ENCODE results near the gene KCNJ6. TPM values are rescaled to one million over a fixed set of nuclear protein-coding genes. Genes with fewer than 3 reads are reported as not detected.

Gene KCNJ6
- total and polyA plus RNA-seq, 9 of the 15 experiments (the other 6 are each of a cell fraction or from before 2014, with no cell fraction given) = 0.06 to 0.21 (median 0.13) TPM; not detected in 1

DNA sequence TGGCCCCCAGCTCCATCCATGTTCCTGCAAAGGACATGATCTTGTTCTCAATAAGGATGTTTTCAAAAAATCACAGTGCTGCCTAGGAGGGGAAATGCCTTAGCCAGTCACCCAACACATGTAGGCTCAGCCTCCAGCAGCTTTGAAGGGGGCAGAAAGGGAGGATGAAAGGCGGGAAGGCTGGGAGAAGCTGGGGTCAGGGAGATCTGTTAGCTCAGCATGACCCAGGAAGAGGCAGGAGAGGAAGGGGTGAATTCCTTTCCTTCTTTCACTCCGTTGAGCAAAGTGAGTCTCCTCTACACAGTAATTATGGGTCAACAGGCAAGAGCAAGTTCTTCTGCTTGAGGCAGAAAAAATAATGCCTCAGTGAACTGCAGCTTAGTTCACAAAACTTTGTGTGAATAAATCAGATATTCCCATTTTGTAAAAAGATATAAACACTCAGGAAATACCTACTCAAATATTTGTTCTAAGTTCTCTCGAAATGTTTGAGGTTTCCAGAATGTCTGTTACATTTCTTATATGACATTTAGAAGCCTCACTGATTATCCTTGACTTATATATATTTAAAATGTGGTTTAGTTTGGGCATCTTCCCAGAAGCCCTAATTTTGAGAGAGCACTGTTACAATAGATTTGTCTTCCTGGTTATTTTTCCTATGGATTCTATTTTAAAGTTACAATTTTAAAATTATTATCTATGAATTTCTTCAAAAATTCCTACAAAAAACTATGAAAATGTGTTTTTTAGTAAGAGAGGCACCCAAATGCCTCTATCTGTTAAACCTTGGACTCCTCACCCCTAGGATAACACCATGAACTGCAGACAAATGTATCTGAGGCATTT, 116.8 kb downstream of the KCNJ6 start:
- POLR2A ChIA-PET = interaction anchor here (0.6 to 0.9 kb wide), 2 partner anchors 427 to 638 kb away, joined by 3 read pairs; no protein-coding TSS in a partner anchor
- FAIRE-seq (peak; percentile 59), DNase-seq (ENCODE audit: extremely low read depth in 1 of 4, low spot score in 3 of 4) (no peak), ATAC-seq (no peak)
- H2AFZ ChIP-seq (ENCODE audit: low read depth, low read length) = no peak overlapping the region
- no peak overlapping the region for H3K4me2 ChIP-seq (ENCODE audit: insufficient read depth, low read length)
- H3K27ac ChIP-seq (ENCODE audit: extremely low read depth, low read depth, low read length) = no peak overlapping the region
- no peak overlapping the region for H3K9ac ChIP-seq (ENCODE audit: insufficient read depth in 1 of 2, low read depth in 2 of 2, low read length in 2 of 2)
- CTCF ChIA-PET (ENCODE audit: low intra/inter-chr PET ratio) = no interaction called here
- in situ Hi-C loops (cut with MboI) (no loop called here), intact Hi-C loops (cut with micrococcal nuclease) (no loop called here)
- no peaks in the 10 kb centered on the region for H4K20me1 ChIP-seq (replicated peaks; ENCODE audit: control insufficient read depth, insufficient read depth, low read length)
- H3K36me3 ChIP-seq (ENCODE audit: control insufficient read depth, insufficient read depth, low read length) = no peaks in the 10 kb centered on the region
- no peak for TF ChIP-seq SAFB (IDR thresholded peaks at IDR 0.05; ENCODE audit: borderline replicate concordance, low read depth, low read length)
- TF ChIP-seq CXXC5 (CRISPR knock-in tag; IDR thresholded peaks at IDR 0.05) = no peak
- no peak for TF ChIP-seq EZH2 (IDR thresholded peaks at IDR 0.05; ENCODE audit: borderline replicate concordance, low read depth, low read length)
- no peak for TF ChIP-seq MIER1 (IDR thresholded peaks at IDR 0.05; ENCODE audit: low read depth)
- TF ChIP-seq, protein P1, sequence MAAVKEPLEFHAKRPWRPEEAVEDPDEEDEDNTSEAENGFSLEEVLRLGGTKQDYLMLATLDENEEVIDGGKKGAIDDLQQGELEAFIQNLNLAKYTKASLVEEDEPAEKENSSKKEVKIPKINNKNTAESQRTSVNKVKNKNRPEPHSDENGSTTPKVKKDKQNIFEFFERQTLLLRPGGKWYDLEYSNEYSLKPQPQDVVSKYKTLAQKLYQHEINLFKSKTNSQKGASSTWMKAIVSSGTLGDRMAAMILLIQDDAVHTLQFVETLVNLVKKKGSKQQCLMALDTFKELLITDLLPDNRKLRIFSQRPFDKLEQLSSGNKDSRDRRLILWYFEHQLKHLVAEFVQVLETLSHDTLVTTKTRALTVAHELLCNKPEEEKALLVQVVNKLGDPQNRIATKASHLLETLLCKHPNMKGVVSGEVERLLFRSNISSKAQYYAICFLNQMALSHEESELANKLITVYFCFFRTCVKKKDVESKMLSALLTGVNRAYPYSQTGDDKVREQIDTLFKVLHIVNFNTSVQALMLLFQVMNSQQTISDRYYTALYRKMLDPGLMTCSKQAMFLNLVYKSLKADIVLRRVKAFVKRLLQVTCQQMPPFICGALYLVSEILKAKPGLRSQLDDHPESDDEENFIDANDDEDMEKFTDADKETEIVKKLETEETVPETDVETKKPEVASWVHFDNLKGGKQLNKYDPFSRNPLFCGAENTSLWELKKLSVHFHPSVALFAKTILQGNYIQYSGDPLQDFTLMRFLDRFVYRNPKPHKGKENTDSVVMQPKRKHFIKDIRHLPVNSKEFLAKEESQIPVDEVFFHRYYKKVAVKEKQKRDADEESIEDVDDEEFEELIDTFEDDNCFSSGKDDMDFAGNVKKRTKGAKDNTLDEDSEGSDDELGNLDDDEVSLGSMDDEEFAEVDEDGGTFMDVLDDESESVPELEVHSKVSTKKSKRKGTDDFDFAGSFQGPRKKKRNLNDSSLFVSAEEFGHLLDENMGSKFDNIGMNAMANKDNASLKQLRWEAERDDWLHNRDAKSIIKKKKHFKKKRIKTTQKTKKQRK (IDR thresholded peaks at IDR 0.05; ENCODE audit: borderline replicate concordance, low read depth, low read length) = no peak
- WGBS (ENCODE audit: insufficient coverage, low coverage, missing lambda C conversion rate) = 0% methylated on average over 2 of the region's 3 CpGs
- H3K79me2 ChIP-seq (ENCODE audit: control insufficient read depth, insufficient read depth, low read length) = no peaks in the 10 kb centered on the region
- no peak overlapping the region for H3K4me3 ChIP-seq
- no TSS peak for BruUV-seq (replicated peaks)
- no peaks in the 10 kb centered on the region for H3K4me1 ChIP-seq (replicated peaks in 1 of 2; ENCODE audit: control insufficient read depth in 2 of 2, insufficient read depth in 2 of 2, low read length in 2 of 2)
- H3K9me3 ChIP-seq (replicated peaks; ENCODE audit: control insufficient read depth, insufficient read depth, low read depth, low read length) = no peaks in the 10 kb centered on the region
- H3K27me3 ChIP-seq (ENCODE audit: control insufficient read depth in 2 of 2, insufficient read depth in 2 of 2, low read length in 2 of 2) = peaks cover 24 to 38% of the 10 kb centered on the region in 2 experiments
- H3K9me1 ChIP-seq (ENCODE audit: control insufficient read depth, insufficient read depth, low read length) = no peaks in the 10 kb centered on the region

Data from K562 (cell line).